Endothelial cell of hepatic sinusoid (primary cell): ENCODE data around the gene CCDC51.
"Not testable (repeated sequence)": the region's sequence is repeated elsewhere in the genome, so short reads cannot be mapped to it uniquely, and the experiment has no call there.

Experiments
- in situ Hi-C: cut with HindIII; loops from 2 replicates; pipeline ENCODE4 v1.10.0; 2017; ENCODE audit warnings: low sequenced_read_pairs

Gene CCDC51

GRCh38 chr3:48410205-48411040 lies 29.5 kb downstream of the CCDC51 start:
- in situ Hi-C loops: loop anchor here (5.0 to 10.0 kb wide), 2 partner anchors 68 to 136 kb away; no protein-coding TSS in a partner anchor

- in situ Hi-C loops: loop anchor here (5.0 to 10.0 kb wide), 2 partner anchors 67 to 135 kb away; no protein-coding TSS in a partner anchor
These were observed 30.4 kb downstream of the CCDC51 start for GRCh38 chr3:48409291-48410201.

DNA sequence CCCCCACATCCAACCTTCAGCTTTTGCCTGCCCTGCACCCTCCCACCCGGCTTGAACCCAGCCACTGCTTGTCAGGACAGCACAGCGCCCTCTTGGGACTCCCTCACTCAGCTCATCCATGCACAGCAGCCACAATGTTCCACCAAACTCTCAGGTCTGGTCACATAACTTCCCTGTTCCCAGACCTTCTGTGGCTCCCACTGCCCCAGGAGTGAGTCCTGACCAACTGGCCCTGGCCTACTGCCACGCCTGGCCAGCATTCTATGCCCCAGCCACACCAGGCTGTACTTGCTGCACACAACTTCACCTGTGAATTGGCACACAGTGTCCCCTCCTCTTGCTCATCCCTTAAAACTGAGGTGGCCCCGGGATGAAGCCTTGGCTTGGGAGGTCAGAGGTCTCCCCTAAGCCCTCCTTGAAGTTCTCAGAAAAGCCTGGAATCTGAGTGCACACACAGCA lies 31.1 kb downstream of the CCDC51 start:
- in situ Hi-C loops: no loop called here

- in situ Hi-C loops: no loop called here
These were observed 32.3 kb downstream of the CCDC51 start for GRCh38 chr3:48407542-48408099.

DNA sequence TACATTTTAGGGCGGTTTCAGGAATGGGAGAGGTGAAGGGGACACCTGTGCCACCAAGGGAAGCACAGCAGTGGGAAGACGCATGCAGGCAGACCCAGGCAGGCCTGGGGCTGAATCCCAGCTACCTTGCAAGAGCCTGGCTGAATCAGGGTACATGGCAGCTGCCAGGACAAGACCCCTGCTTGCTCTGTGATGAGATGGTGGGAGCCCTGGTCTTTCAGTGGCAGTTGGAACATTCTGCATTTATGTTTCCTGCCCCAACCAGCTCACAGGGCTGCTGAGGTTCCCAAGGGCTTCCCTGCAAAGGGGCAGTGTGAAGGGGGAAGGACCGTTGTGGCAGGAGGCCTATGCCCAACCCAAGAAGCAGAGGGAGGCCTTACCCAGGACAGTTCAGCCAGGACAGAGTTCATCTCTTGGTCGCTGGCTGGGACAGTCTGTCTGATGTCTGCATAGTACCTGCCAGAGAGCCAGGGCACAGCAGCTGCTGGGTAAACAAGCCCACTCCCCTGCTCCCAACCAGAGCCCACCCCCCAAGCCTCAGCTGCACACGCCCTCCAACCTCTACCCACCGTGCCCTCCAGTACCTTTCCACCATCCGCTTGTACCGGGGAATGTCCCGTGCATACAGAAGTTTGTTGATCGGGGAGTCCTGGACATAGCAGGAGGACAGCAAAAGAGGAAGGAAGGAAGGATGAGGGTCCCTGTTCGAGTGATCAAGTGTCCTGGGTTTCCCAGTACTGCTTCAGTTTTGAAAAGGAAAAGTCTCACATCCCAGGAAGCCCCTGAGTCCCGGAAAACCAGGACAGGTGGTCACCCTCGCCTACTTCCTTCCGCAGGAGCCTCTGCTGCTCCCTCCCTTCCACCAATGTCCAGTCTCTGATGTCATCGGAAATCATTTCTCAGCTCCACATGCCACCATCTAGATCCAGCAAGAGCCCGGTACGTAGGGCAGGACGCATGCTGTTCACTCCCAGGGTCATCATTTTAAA lies 33.2 kb downstream of the CCDC51 start:
- in situ Hi-C loops: no loop called here

DNA sequence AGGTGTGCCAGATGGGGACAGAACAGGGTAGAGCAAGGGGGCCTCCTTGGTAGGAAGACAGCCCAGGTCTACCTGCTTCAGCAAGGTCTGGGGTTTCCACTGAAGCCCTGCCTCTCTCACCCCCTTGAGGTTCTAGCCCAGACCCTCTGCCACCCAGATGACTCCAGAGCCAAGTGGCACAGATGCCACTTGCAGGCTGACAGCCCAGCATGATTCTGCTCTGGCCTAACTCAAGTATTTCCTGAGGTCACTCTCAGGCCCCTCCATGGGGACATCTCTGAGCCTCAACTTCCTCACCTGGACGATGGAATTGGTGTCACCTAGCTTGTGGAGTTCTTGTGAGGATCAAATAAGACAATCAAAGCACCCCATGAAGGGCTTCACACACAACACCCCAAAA lies 33.9 kb downstream of the CCDC51 start:
- in situ Hi-C loops: no loop called here

- in situ Hi-C loops: no loop called here
These were observed 34.5 kb downstream of the CCDC51 start for GRCh38 chr3:48405343-48405881.

DNA sequence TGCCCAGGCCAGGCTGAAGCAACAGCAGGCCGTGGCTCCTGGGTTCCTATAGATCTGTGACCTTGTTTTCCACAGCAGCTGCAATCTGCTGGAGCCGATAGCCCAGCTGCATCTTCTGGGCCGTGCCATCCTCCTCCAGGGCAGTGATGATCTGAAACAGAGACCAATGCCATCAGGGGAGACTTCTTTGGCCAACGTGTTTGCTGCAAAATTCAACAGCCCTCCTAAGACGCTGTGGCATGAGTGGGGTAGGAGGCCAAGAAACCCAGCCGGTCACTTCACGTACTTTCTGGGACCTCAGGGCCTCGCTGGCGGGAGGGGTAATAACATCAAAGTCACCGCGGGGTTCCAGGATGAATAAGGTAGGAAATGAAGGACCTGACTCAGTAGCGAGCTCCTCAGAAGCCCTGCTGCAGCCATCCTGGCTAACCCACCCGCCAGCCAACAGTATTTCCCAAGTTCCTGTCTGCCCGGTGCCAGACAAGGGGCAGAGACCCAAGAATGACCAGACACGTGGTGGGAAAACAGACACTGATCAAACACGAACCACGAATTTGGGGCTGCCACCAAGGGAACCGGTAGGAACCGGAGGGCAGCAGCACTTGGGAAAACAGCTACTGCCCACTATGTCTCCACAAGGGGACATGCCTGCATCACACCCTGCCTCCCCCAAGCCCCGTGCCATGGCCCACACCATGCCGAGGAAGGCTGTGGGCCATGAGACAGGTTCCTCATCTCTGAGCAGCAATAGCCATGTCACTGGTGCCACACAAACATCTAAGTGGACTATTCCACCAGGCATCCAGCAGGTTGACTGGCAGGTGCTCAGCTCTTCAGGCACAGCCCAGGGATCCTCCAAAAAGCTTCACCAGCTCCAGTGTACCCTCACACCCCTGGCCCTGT lies 35.2 kb downstream of the CCDC51 start:
- in situ Hi-C loops: no loop called here

DNA sequence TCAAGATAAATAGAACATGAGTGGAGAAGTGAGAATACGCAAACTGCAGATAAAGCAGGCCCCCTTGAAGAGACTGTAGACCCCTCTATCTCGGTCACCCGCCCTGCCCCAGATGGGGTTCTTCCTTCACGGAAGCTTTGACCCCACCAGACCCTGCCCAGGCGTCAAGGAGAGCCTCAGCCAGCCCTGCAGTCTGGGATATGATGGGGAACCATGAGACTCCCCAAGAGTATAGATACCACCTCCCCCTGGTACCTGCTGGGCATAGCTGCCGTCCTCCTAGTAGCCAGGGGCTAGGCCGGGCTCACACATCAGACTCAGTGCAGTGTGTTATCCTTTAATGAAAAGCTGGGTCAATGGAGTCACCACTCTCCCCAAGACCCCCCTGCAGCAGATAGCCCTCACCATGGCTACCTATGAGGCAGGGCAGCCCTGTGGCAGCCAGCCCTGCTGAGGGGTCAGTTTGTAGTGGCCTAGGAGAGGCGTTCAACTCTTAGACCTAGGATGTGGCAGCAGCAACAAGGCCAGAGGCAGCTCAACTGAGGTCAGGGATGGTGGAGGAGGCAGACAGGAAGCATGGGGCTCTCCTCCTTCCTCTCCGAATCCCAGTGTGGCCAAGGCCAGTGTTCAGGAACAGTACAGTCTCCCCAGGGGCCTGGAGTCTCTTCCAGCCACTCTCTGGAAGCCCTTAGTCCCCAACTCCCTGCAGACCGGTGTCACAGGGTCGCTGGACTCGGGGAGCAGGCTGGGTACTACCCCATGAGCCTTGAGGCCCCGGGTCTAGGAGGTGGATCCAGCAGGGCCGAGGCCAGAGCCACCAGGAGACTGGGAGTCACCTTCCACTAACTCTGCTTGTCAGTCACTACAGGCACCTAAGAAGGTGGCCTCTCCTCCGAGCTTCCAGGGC lies 36.1 kb downstream of the CCDC51 start:
- in situ Hi-C loops: no loop called here

- in situ Hi-C loops: no loop called here
These were observed 37.0 kb downstream of the CCDC51 start for GRCh38 chr3:48402907-48403306.

GRCh38 chr3:48402281-48402732 lies 37.6 kb downstream of the CCDC51 start:
- in situ Hi-C loops: no loop called here

GRCh38 chr3:48401434-48401901 lies 38.5 kb downstream of the CCDC51 start:
- in situ Hi-C loops: not testable (repeated sequence)

- in situ Hi-C loops: no loop called here
These were observed 39.0 kb downstream of the CCDC51 start for GRCh38 chr3:48400824-48401433.

DNA sequence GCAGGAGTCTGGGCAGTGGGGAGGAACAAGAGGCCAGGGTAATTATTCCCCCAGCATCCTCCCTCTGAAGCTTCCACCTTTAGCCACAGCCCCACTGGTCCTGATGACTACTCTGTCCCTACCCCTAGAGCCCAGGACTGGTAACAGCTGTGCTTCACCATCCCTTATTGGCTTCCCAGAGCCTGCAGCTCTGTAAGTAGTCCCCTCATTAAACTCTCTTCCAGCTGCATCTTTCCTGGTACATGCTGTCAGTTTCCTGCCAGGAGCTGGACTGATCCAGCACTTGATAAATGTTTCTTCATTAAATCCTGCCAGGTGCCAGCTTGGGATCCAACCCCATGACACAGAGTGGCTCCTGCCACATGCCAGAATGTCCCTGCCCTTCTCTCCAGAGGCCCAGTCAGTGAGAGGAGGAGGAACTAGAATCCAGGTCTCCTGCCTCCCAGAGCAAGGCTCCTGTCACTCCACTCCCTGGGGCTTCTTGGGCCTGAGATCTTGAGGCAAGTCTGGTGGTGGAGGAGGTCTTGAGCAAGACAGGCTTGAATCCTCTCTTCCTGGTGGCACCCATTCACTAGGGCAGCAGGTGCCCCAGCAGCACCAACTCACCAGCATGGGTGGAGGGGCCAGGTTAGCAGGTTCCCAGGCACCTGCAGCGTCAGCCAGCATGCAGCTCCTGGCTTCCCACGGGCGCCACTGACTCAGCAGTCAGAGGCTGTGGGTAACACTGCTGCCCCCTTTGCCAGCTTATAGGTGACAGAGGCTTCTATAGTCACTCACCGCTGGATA lies 40.3 kb downstream of the CCDC51 start:
- in situ Hi-C loops: loop anchor here (5.0 kb wide), 1 partner anchor 48 kb away; the partner anchor contains the start of gene ATRIP

DNA sequence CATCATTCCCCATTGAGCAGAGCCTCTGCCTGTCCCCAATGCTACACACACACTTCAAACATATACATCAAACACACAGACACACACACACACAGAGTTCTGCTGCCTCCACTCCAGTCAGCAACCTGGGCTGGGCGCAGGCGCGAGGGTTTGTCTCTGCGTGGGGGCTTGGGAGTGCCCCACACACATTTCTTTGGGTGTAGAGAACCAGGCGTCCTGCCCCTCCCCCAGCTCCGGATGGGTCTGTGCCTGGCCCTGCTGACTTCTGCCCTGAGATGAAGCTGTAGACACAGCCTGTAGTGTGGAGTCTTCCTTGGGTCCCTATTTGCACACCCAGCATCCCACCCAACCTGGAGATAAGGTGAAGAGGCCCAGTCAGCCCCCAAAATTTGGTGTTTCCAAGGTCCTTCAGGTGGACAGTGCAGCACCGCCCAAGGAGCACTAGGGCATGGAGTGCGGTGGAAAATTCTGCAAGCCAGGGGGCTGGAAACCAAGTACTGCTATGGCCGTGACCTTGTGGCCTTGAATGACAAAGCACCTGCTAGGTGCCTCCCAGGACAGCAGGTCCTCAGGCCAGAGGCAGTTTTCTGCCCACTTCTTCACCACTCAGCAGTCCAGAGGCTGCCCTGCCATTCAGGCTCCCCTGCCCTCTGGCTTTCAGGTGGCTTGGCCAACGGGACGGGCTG lies 41.1 kb downstream of the CCDC51 start:
- in situ Hi-C loops: loop anchor here (5.0 kb wide), 1 partner anchor 48 kb away; the partner anchor contains the start of gene ATRIP
